Retinal pigment epithelial cell (primary cell): ENCODE measurements around the gene SYMPK.
A peak's percentile ranks its signal among the peaks of the same experiment; 100 is the strongest.

Source experiments
- DNase-seq: peaks from one replicate; pipeline ENCODE4 v3.0.0-alpha.2; 2010; ENCODE audit warnings: low read depth
- H3K4me3 ChIP-seq: 2 replicates; pipeline ENCODE4 v1.5.1; 2011; ENCODE audit warnings: mild to moderate bottlenecking, low read length, control low read depth, moderate library complexity
- CTCF ChIP-seq: conservative IDR thresholded peaks from 2 replicates; pipeline ENCODE4 v1.5.1; 2011; ENCODE audit warnings: low read depth, low read length, control low read depth, inconsistent platforms

SYMPK gene

GRCh38 chr19:45863840-45864628 lies 1.1 kb upstream of the SYMPK start, which contains the start of gene FOXA3:
Gene FOXA3, plus strand, starts transcription at chr19:45864326. Its CDS starts 131 bp downstream, at chr19:45864457.
- TF ChIP-seq CTCF, result peak; percentile 49
- DNase-seq, result no peak
- H3K4me3 ChIP-seq, result peak within 1 kb of the TSS; percentile 41

GRCh38 chr19:45863335-45863839 lies 440 bp upstream of the SYMPK start:
- no peak for TF ChIP-seq CTCF
- H3K4me3 ChIP-seq, result peak overlapping the region; percentile 41
- DNase-seq, result no peak

GRCh38 chr19:45862271-45862563 lies 730 bp downstream of the SYMPK start:
- TF ChIP-seq CTCF, result no peak
- peak overlapping the region; percentile 95 for H3K4me3 ChIP-seq
- DNase-seq, result no peak

GRCh38 chr19:45860359-45861259 lies 2.3 kb downstream of the SYMPK start:
- DNase-seq, result no peak
- no peak for TF ChIP-seq CTCF
- H3K4me3 ChIP-seq, result no peak overlapping the region

- no peak for DNase-seq
- no peak for TF ChIP-seq CTCF
- no peak overlapping the region for H3K4me3 ChIP-seq
Measured at GRCh38 chr19:45854167-45854778, 8.7 kb downstream of the SYMPK start.

- TF ChIP-seq CTCF, result no peak
- DNase-seq, result no peak
Measured at GRCh38 chr19:45852983-45853382, 10.0 kb downstream of the SYMPK start.

More at GRCh38 chr19:45852983-45853382, 10.0 kb downstream of the SYMPK start:
- H3K4me3 ChIP-seq, result no peak overlapping the region
